Endothelial cell of umbilical vein (primary cell): Measurements from ENCODE around the gene CD2AP. TPM values are rescaled to one million over a fixed set of nuclear protein-coding genes. Genes with fewer than 3 reads are reported as not detected.

ENCODE experiments used
- BruUV-seq: library from RNA; stranded (reverse); fragments of 400-500 nt; replicated peaks from 2 replicates; lab custom pipeline; 2021; lab: Mats Ljungman, UMichigan
- CTCF ChIA-PET: fragments of 300-600, 350-600 bp; sonication (Branson Sonifier 250); formaldehyde crosslinking; loops from one replicate; lab custom pipeline; 2021; ENCODE audit warnings: antibody characterized with exemption, inconsistent platforms; lab: Charles Lee
- POLR2A ChIA-PET: fragments of 300-600, 350-600 bp; sonication (Branson Sonifier 250); formaldehyde crosslinking; loops from one replicate; lab custom pipeline; 2021; ENCODE audit warnings: antibody characterized with exemption, inconsistent platforms; lab: Charles Lee
- DNase-seq: peaks from one replicate; pipeline ENCODE4 v3.0.0-alpha.2; 2011; ENCODE audit warnings: low read depth, low spot score
- FAIRE-seq: peaks from 2 replicates; lab custom pipeline; 2011; peaks lifted over from hg19 to GRCh38; lab: Jason Lieb, UNC
- H2AFZ ChIP-seq: 2 replicates; pipeline ENCODE4 v1.6.0; 2012; ENCODE audit warnings: low read depth, low read length, control low read depth, inconsistent platforms
- H3K27ac ChIP-seq: 2 replicates; pipeline ENCODE4 v1.5.1; 2011; ENCODE audit warnings: low read depth, mild to moderate bottlenecking, control low read depth, low read length, moderate library complexity; ENCODE audit not compliant: insufficient read depth
- H3K27me3 ChIP-seq, 2 experiments: 2 replicates each; pipeline versions ENCODE4 v1.6.0 to v1.6.1; 2011; ENCODE audit warnings: low read length in 2 of 2, mixed read lengths in 1 of 2; ENCODE audit not compliant: control insufficient read depth in 2 of 2, insufficient read depth in 2 of 2
- H3K36me3 ChIP-seq, 2 experiments: 2 replicates in 1 of 2; 3 replicates in 1 of 2; pipeline ENCODE4 v1.5.1; 2011; ENCODE audit warnings: low read length in 2 of 2, mild to moderate bottlenecking in 1 of 2, moderate library complexity in 1 of 2; ENCODE audit not compliant: control insufficient read depth in 2 of 2, insufficient read depth in 2 of 2; ENCODE audit errors: extremely low read depth in 1 of 2
- H3K4me1 ChIP-seq: 3 replicates; pipeline ENCODE4 v1.5.1; 2011; ENCODE audit warnings: mild to moderate bottlenecking, low read length; ENCODE audit not compliant: control insufficient read depth, insufficient read depth; ENCODE audit errors: extremely low read depth
- H3K4me2 ChIP-seq: 2 replicates; pipeline ENCODE4 v1.6.1; 2011; ENCODE audit warnings: low read length, control low read depth, mixed read lengths; ENCODE audit not compliant: insufficient read depth
- H3K4me3 ChIP-seq, 3 experiments: fragments of 200-600 bp in 1 of 3; sonication (generic), shearing (Covaris generic) in 1 of 3; replicated peaks in 1 of 3; 2 replicates each; pipeline ENCODE4 v1.5.1; 2011 to 2016; ENCODE audit warnings: control low read depth in 3 of 3, low read length in 3 of 3, mild to moderate bottlenecking in 2 of 3, inconsistent platforms in 1 of 3, low read depth in 1 of 3, moderate library complexity in 1 of 3; ENCODE audit not compliant: insufficient read depth in 1 of 3
- H3K79me2 ChIP-seq: 2 replicates; pipeline ENCODE4 v1.6.0; 2012; ENCODE audit warnings: low read length, inconsistent platforms; ENCODE audit not compliant: control insufficient read depth, insufficient read depth
- H3K9ac ChIP-seq: replicated peaks from 2 replicates; pipeline ENCODE3; 2011; ENCODE audit warnings: low read length, control low read depth; ENCODE audit not compliant: insufficient read depth; ENCODE audit errors: extremely low read depth
- H3K9me1 ChIP-seq: replicated peaks from 3 replicates; pipeline ENCODE4 v1.6.0; 2011; ENCODE audit warnings: mild to moderate bottlenecking, low read length; ENCODE audit not compliant: control insufficient read depth, insufficient read depth; ENCODE audit errors: extremely low read depth
- H3K9me3 ChIP-seq: replicated peaks from 2 replicates; pipeline ENCODE4 v1.5.1; 2012; ENCODE audit warnings: low read length, inconsistent platforms; ENCODE audit not compliant: control insufficient read depth, insufficient read depth
- H4K20me1 ChIP-seq: replicated peaks from 2 replicates; pipeline ENCODE3; 2011; ENCODE audit warnings: mild to moderate bottlenecking, low read length; ENCODE audit not compliant: control insufficient read depth, insufficient read depth; ENCODE audit errors: extremely low read depth
- EZH2 ChIP-seq: IDR thresholded peaks from 2 replicates; pipeline ENCODE4 v1.6.1; 2012; ENCODE audit warnings: borderline replicate concordance, low read depth, mild to moderate bottlenecking, moderate library complexity, low read length, inconsistent platforms; ENCODE audit not compliant: severe bottlenecking
- FOS ChIP-seq: IDR thresholded peaks from 2 replicates; pipeline ENCODE4 v1.6.1; 2011; ENCODE audit warnings: mild to moderate bottlenecking, low read length, moderate library complexity, borderline replicate concordance; ENCODE audit not compliant: insufficient read depth
- GATA2 ChIP-seq: IDR thresholded peaks from 2 replicates; pipeline ENCODE4 v1.7.0; 2011; ENCODE audit warnings: low read depth, mild to moderate bottlenecking, moderate library complexity, mixed read lengths, low read length; ENCODE audit not compliant: insufficient read length, insufficient read depth
- JUN ChIP-seq: IDR thresholded peaks from 2 replicates; pipeline ENCODE4 v1.6.1; 2011; ENCODE audit warnings: borderline replicate concordance, low read depth; ENCODE audit not compliant: insufficient read length, insufficient read depth
- MAX ChIP-seq: IDR thresholded peaks from 2 replicates; pipeline ENCODE4 v1.6.1; 2011; ENCODE audit not compliant: insufficient read depth, insufficient read length
- MYC ChIP-seq: IDR thresholded peaks from one replicate; pipeline ENCODE4 v1.6.1; 2011; ENCODE audit warnings: mild to moderate bottlenecking, low read depth, low read length
- POLR2A ChIP-seq: IDR thresholded peaks from 2 replicates; pipeline ENCODE4 v1.6.1; 2012; ENCODE audit warnings: low read depth, mild to moderate bottlenecking, control low read depth, low read length
- POLR2AphosphoS5 ChIP-seq: IDR thresholded peaks from 2 replicates; pipeline ENCODE4 v1.6.1; 2012; ENCODE audit warnings: low read depth, mild to moderate bottlenecking, control low read depth, low read length, moderate library complexity; ENCODE audit not compliant: insufficient read depth
- dilution Hi-C: fragments of 300-500 bp; cut with MboI; formaldehyde crosslinking; loops from one replicate; pipeline ENCODE4 v1.15.0; 2019; ENCODE audit warnings: low sequenced_read_pairs; ENCODE audit not compliant: extremely low pct_ligation_motif_present
- intact Hi-C: fragments of 100-400 bp; cut with micrococcal nuclease; formaldehyde crosslinking; loops from one replicate; pipeline ENCODE4 v1.10.0; 2022
- polyA plus RNA-seq, 4 experiments: library from polyadenylated mRNA; depleted of rRNA in 3 of 4; stranded (reverse) in 3 of 4; unstranded in 1 of 4; fragments of >200 nt; gene quantifications; 2 replicates each; pipeline versions ENCODE4 v1.2.1 to v1.2.3, GENCODE V29; 2011 to 2012; ENCODE audit warnings: missing spikeins in 1 of 4
- total RNA-seq: library from RNA; stranded (reverse); gene quantifications from 2 replicates; pipeline ENCODE4 v1.2.3, GENCODE V29; 2021
- TF ChIP-seq, protein P1 (sequence below), 2 donors: IDR thresholded peaks; 1 replicate in 1 of 2; 2 replicates in 1 of 2; pipeline ENCODE4 v1.5.1; 2011; ENCODE audit warnings: low read length in 2 of 2, mild to moderate bottlenecking in 2 of 2, moderate library complexity in 2 of 2, control low read depth in 1 of 2, inconsistent platforms in 1 of 2, low read depth in 1 of 2; ENCODE audit not compliant: insufficient read depth in 1 of 2; ENCODE audit errors: extremely low read depth in 1 of 2

Gene CD2AP
- total and polyA plus RNA-seq, 2 donors (not counting 3 experiments of a cell fraction or from before 2014, with no cell fraction given) = 4.2 to 39.8 TPM

GRCh38 chr6:47573109-47573508, 95.5 kb downstream of the CD2AP start:
- Histone ChIP-seq H3K9ac (no peak overlapping the region), H3K27me3 (no peaks in the 10 kb centered on the region), H4K20me1 (no peaks in the 10 kb centered on the region), H3K79me2 (peaks cover 10% of the 10 kb centered on the region), H3K4me3 (no peak overlapping the region), H3K27ac (no peak overlapping the region), H3K9me1 (no peaks in the 10 kb centered on the region), H2AFZ (no peak overlapping the region), H3K4me2 (no peak overlapping the region), H3K4me1 (no peaks in the 10 kb centered on the region), H3K36me3 (peaks cover 0 to 6% of the 10 kb centered on the region in 2 experiments), H3K9me3 (no peaks in the 10 kb centered on the region)
- no peak for DNase-seq
- no peak for FAIRE-seq
- ChIA-PET CTCF (interaction anchor here (0.7 to 0.8 kb wide), 2 partner anchors 11 to 40 kb away, joined by 3 read pairs; no protein-coding TSS in a partner anchor), POLR2A (interaction anchor here (0.6 kb wide), 1 partner anchor 197 kb away, joined by 3 read pairs; no protein-coding TSS in a partner anchor)
- intact Hi-C loops (no loop called here), dilution Hi-C loops (no loop called here)
- BruUV-seq = no TSS peak
- no peak for TF ChIP-seq MYC
- TF ChIP-seq EZH2 = no peak
- no peak for TF ChIP-seq POLR2A
- TF ChIP-seq MAX = no peak
- no peak for TF ChIP-seq JUN
- no peak for TF ChIP-seq GATA2
- TF ChIP-seq POLR2AphosphoS5 = no peak
- TF ChIP-seq FOS = no peak
- TF ChIP-seq, protein P1, sequence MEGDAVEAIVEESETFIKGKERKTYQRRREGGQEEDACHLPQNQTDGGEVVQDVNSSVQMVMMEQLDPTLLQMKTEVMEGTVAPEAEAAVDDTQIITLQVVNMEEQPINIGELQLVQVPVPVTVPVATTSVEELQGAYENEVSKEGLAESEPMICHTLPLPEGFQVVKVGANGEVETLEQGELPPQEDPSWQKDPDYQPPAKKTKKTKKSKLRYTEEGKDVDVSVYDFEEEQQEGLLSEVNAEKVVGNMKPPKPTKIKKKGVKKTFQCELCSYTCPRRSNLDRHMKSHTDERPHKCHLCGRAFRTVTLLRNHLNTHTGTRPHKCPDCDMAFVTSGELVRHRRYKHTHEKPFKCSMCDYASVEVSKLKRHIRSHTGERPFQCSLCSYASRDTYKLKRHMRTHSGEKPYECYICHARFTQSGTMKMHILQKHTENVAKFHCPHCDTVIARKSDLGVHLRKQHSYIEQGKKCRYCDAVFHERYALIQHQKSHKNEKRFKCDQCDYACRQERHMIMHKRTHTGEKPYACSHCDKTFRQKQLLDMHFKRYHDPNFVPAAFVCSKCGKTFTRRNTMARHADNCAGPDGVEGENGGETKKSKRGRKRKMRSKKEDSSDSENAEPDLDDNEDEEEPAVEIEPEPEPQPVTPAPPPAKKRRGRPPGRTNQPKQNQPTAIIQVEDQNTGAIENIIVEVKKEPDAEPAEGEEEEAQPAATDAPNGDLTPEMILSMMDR (IDR thresholded peaks at IDR 0.05; ENCODE audit: extremely low read depth in 1 of 2, insufficient read depth in 1 of 2, low read depth in 1 of 2, low read length in 2 of 2) = no peak
